IMR-90 (cell line): ENCODE data around the gene ZMIZ1. TPM values are rescaled to one million over a fixed set of nuclear protein-coding genes. Genes with fewer than 3 reads are reported as not detected.

ENCODE experiments used
- ATAC-seq: fragments of 200-7000 bp; cut with Tn5 transposase; 2 replicates; pipeline ENCODE4 v1.9.1; 2020; ENCODE audit warnings: low read depth, mild to moderate bottlenecking, moderate library complexity
- BruUV-seq: library from RNA; stranded (reverse); fragments of 400-500 nt; replicated peaks from 2 replicates; lab custom pipeline; 2021; lab: Mats Ljungman, UMichigan
- CTCF ChIA-PET: fragments of 300-600 bp; formaldehyde crosslinking; extraction: SDS; loops from one replicate; lab custom pipeline; 2021; ENCODE audit warnings: antibody characterized with exemption; lab: Yijun Ruan, JAX
- POLR2A ChIA-PET: fragments of 300-600 bp; sonication (Branson Sonifier 250); formaldehyde crosslinking; loops from one replicate; lab custom pipeline; 2022; ENCODE audit warnings: antibody characterized with exemption; ENCODE audit not compliant: unreplicated experiment; lab: Charles Lee
- DNase-seq: peaks from one replicate; pipeline ENCODE4 v3.0.0; 2013
- H2AFZ ChIP-seq: replicated peaks from 2 replicates; pipeline ENCODE3; 2013; ENCODE audit warnings: low read length, mild to moderate bottlenecking; ENCODE audit not compliant: poor library complexity
- H2AK5ac ChIP-seq: 2 replicates; pipeline ENCODE4 v1.6.1; 2013; ENCODE audit warnings: low read depth, low read length, inconsistent platforms
- H2AK9ac ChIP-seq: replicated peaks from 2 replicates; pipeline ENCODE3; 2013; ENCODE audit warnings: mild to moderate bottlenecking, low read depth, low read length, moderate library complexity; ENCODE audit not compliant: poor library complexity
- H2BK120ac ChIP-seq: 2 replicates; pipeline ENCODE4 v1.6.1; 2013; ENCODE audit warnings: low read depth, low read length, inconsistent platforms
- H2BK15ac ChIP-seq: 3 replicates; pipeline ENCODE4 v1.6.1; 2013; ENCODE audit warnings: low read depth, low read length, inconsistent platforms
- H2BK20ac ChIP-seq: 2 replicates; pipeline ENCODE4 v1.6.1; 2013; ENCODE audit warnings: low read depth, mild to moderate bottlenecking, inconsistent platforms, low read length, moderate library complexity
- H2BK5ac ChIP-seq: 2 replicates; pipeline ENCODE4 v1.6.1; 2013; ENCODE audit warnings: mild to moderate bottlenecking, low read depth, low read length, inconsistent platforms; ENCODE audit not compliant: poor library complexity, severe bottlenecking
- H3K14ac ChIP-seq: replicated peaks from 2 replicates; pipeline ENCODE4 v1.6.1; 2013; ENCODE audit warnings: low read depth, low read length, inconsistent platforms
- H3K18ac ChIP-seq: 2 replicates; pipeline ENCODE4 v1.6.1; 2013; ENCODE audit warnings: low read depth, low read length, control low read depth
- H3K23ac ChIP-seq: 2 replicates; pipeline ENCODE4 v1.6.1; 2013; ENCODE audit warnings: low read depth, low read length, inconsistent platforms
- H3K27ac ChIP-seq: 2 replicates; pipeline ENCODE4 v1.5.1; 2013; ENCODE audit warnings: mild to moderate bottlenecking, control low read depth, low read length; ENCODE audit not compliant: insufficient read depth
- H3K27me3 ChIP-seq: 2 replicates; pipeline ENCODE4 v1.6.1; 2013; ENCODE audit warnings: low read length; ENCODE audit not compliant: control insufficient read depth, insufficient read depth
- H3K36me3 ChIP-seq: 2 replicates; pipeline ENCODE4 v1.6.1; 2013; ENCODE audit warnings: low read length, mixed read lengths; ENCODE audit not compliant: control insufficient read depth, insufficient read depth
- H3K4ac ChIP-seq: 2 replicates; pipeline ENCODE4 v1.6.1; 2013; ENCODE audit warnings: low read depth, low read length, inconsistent platforms
- H3K4me1 ChIP-seq: 2 replicates; pipeline ENCODE4 v1.6.1; 2013; ENCODE audit warnings: low read length, mixed read lengths; ENCODE audit not compliant: control insufficient read depth, insufficient read depth
- H3K4me2 ChIP-seq: 2 replicates; pipeline ENCODE4 v1.6.1; 2013; ENCODE audit warnings: low read depth, mild to moderate bottlenecking, control low read depth, low read length, moderate library complexity
- H3K4me3 ChIP-seq: 2 replicates; pipeline ENCODE4 v1.5.1; 2013; ENCODE audit warnings: low read depth, mild to moderate bottlenecking, control low read depth, low read length, moderate library complexity; ENCODE audit not compliant: insufficient read depth
- H3K56ac ChIP-seq: 2 replicates; pipeline ENCODE4 v1.6.1; 2013; ENCODE audit warnings: low read length, inconsistent platforms; ENCODE audit not compliant: insufficient read depth; ENCODE audit errors: extremely low read depth
- H3K79me1 ChIP-seq, 2 experiments: 2 replicates each; pipeline ENCODE4 v1.6.1; 2013; ENCODE audit warnings: low read length in 2 of 2, inconsistent platforms in 1 of 2, low read depth in 1 of 2
- H3K9ac ChIP-seq: 2 replicates; pipeline ENCODE4 v1.6.1; 2013; ENCODE audit warnings: low read depth, low read length, control low read depth
- H3K9me1 ChIP-seq: 2 replicates; pipeline ENCODE4 v1.6.1; 2013; ENCODE audit warnings: low read length, inconsistent platforms; ENCODE audit not compliant: insufficient read depth
- H3K9me3 ChIP-seq: 2 replicates; pipeline ENCODE4 v1.6.1; 2013; ENCODE audit warnings: low read length; ENCODE audit not compliant: control insufficient read depth, insufficient read depth
- H4K20me1 ChIP-seq: 2 replicates; pipeline ENCODE4 v1.6.1; 2013; ENCODE audit warnings: low read length, inconsistent platforms; ENCODE audit not compliant: insufficient read depth
- H4K5ac ChIP-seq: 2 replicates; pipeline ENCODE4 v1.6.1; 2013; ENCODE audit warnings: mild to moderate bottlenecking, low read depth, low read length, control low read depth
- H4K8ac ChIP-seq, 2 experiments: 2 replicates each; pipeline ENCODE4 v1.6.1; 2013; ENCODE audit warnings: low read depth in 2 of 2, low read length in 2 of 2, control low read depth in 1 of 2, inconsistent platforms in 1 of 2
- H4K91ac ChIP-seq: 2 replicates; pipeline ENCODE4 v1.6.1; 2013; ENCODE audit warnings: low read depth, low read length, inconsistent platforms; ENCODE audit not compliant: insufficient read depth
- CEBPB ChIP-seq: IDR thresholded peaks from 2 replicates; pipeline ENCODE4 v1.6.1; 2012; ENCODE audit warnings: low read depth, low read length, improper control_type of control experiment
- CHD1 ChIP-seq: IDR thresholded peaks from 2 replicates; pipeline ENCODE4 v1.6.1; 2012; ENCODE audit warnings: low read depth, low read length, improper control_type of control experiment
- ELK1 ChIP-seq: fragments of 150-350 bp; IDR thresholded peaks from 2 replicates; pipeline ENCODE4 v1.6.1; 2016; ENCODE audit warnings: low read depth, mild to moderate bottlenecking, low read length, moderate library complexity, borderline replicate concordance
- FOS ChIP-seq: fragments of 150-350 bp; IDR thresholded peaks from 2 replicates; pipeline ENCODE4 v1.6.1; 2016; ENCODE audit warnings: low read depth, low read length
- MAFK ChIP-seq: IDR thresholded peaks from 2 replicates; pipeline ENCODE4 v1.6.1; 2012; ENCODE audit warnings: low read depth, low read length, improper control_type of control experiment
- MAZ ChIP-seq: IDR thresholded peaks from 2 replicates; pipeline ENCODE4 v1.6.1; 2012; ENCODE audit warnings: low read depth, mild to moderate bottlenecking, low read length, improper control_type of control experiment, moderate library complexity, borderline replicate concordance
- NFE2L2 ChIP-seq: fragments of 150-350 bp; IDR thresholded peaks from 2 replicates; pipeline ENCODE4 v1.6.1; 2016; ENCODE audit warnings: low read depth, mild to moderate bottlenecking, low read length
- POLR2A ChIP-seq: IDR thresholded peaks from 2 replicates; pipeline ENCODE4 v1.6.1; 2012; ENCODE audit warnings: mild to moderate bottlenecking, low read depth, low read length
- RCOR1 ChIP-seq: IDR thresholded peaks from 2 replicates; pipeline ENCODE4 v1.6.1; 2012; ENCODE audit warnings: mild to moderate bottlenecking, low read length, improper control_type of control experiment; ENCODE audit not compliant: insufficient replicate concordance
- SMC3 ChIP-seq: fragments of 150-350 bp; IDR thresholded peaks from 2 replicates; pipeline ENCODE4 v1.6.1; 2016; ENCODE audit warnings: low read depth, mild to moderate bottlenecking, antibody characterized with exemption, low read length, moderate library complexity
- WGBS, 2 experiments: methylation state at CpG; one replicate each; pipeline versions ENCODE4 v1.1.5 to v1.1.7; 2013; ENCODE audit warnings: missing lambda C conversion rate in 2 of 2; ENCODE audit not compliant: insufficient read length in 1 of 2; ENCODE audit errors: extremely low coverage in 2 of 2; 5-methylcytosine and 5-hydroxymethylcytosine counted together
- dilution Hi-C: fragments of 300-500 bp; cut with HindIII; formaldehyde crosslinking; loops from one replicate; pipeline ENCODE4 v1.14.3; 2018; ENCODE audit warnings: low sequenced_read_pairs; ENCODE audit not compliant: unreplicated experiment
- in situ Hi-C: fragments of 300-500 bp; cut with MboI; formaldehyde crosslinking; loops from 3 replicates; pipeline ENCODE4 v1.14.3; 2019; ENCODE audit warnings: low sequenced_read_pairs, inconsistent platforms, mixed read lengths
- intact Hi-C: fragments of 100-400 bp; cut with micrococcal nuclease; formaldehyde crosslinking; loops from 2 replicates; pipeline ENCODE4 v1.10.0; 2022
- polyA plus RNA-seq, 3 experiments: library from polyadenylated mRNA; depleted of rRNA; stranded (reverse); fragments of >200 nt; gene quantifications; 2 replicates each; pipeline ENCODE4 v1.2.3, GENCODE V29; 2012; ENCODE audit warnings: low replicate concordance in 1 of 3
- total RNA-seq: library from RNA; depleted of rRNA; stranded (reverse); fragments of >200 nt; gene quantifications from 2 replicates; pipeline ENCODE4 v1.2.3, GENCODE V29; 2012

Gene ZMIZ1
- total and polyA plus RNA-seq, 2 of the 4 experiments (the other 2 are of a cell fraction): 6.6 to 48.7 TPM

- no peak overlapping the region for H3K14ac ChIP-seq
- ChIA-PET POLR2A (no interaction called here), CTCF (no interaction called here)
- H3K9me1 ChIP-seq: no peaks in the 10 kb centered on the region
- intact Hi-C loops (loop anchor here (10.0 kb wide), 1 partner anchor 507 kb away; no protein-coding TSS in a partner anchor), dilution Hi-C loops (no loop called here), in situ Hi-C loops (no loop called here)
- BruUV-seq: no TSS peak
- no peak overlapping the region for H3K4me3 ChIP-seq
- H2BK5ac ChIP-seq: no peak overlapping the region
- H2BK20ac ChIP-seq: no peak overlapping the region
- no peak overlapping the region for H3K4me2 ChIP-seq
- H4K8ac ChIP-seq: no peak overlapping the region
- no peak overlapping the region for H3K9ac ChIP-seq
- H3K4ac ChIP-seq: no peak overlapping the region
- WGBS, 2 experiments: 100% methylated on average over 1 of the region's 14 CpGs; no CpG with 5 or more reads in 1 of the 2 experiments
- DNase-seq (no peak), ATAC-seq (no peak)
- no peak overlapping the region for H2BK15ac ChIP-seq
- peaks cover 18% of the 10 kb centered on the region for H3K27me3 ChIP-seq
- no peak overlapping the region for H4K91ac ChIP-seq
- peaks cover 3% of the 10 kb centered on the region; the same call in 1 of the 2 replicates for H3K4me1 ChIP-seq
- no peak overlapping the region for H4K5ac ChIP-seq
- H3K27ac ChIP-seq: no peak overlapping the region
- no peak overlapping the region for H2AK5ac ChIP-seq
- H3K9me3 ChIP-seq: no peaks in the 10 kb centered on the region
- H3K56ac ChIP-seq: no peak overlapping the region
- no peaks in the 10 kb centered on the region for H4K20me1 ChIP-seq
- no peak overlapping the region for H2BK120ac ChIP-seq
- no peak overlapping the region for H3K18ac ChIP-seq
- no peak overlapping the region for H2AFZ ChIP-seq
- no peak overlapping the region for H2AK9ac ChIP-seq
- H3K79me1 ChIP-seq: peaks cover 0 to 9% of the 10 kb centered on the region in 2 experiments; a peak in 2 of 4 replicates
- no peak overlapping the region for H3K23ac ChIP-seq
- TF ChIP-seq RCOR1: no peak
- TF ChIP-seq MAZ: no peak
- TF ChIP-seq CHD1: no peak
- no peak for TF ChIP-seq ELK1
- TF ChIP-seq CEBPB: no peak
- no peak for TF ChIP-seq SMC3
- TF ChIP-seq POLR2A: no peak
- TF ChIP-seq MAFK: no peak
- no peak for TF ChIP-seq FOS
- no peak for TF ChIP-seq NFE2L2
- no peaks in the 10 kb centered on the region for H3K36me3 ChIP-seq
Observed at GRCh38 chr10:79061441-79062315, 7.1 kb upstream of the ZMIZ1 start.
